GM13977 (cell line): ENCODE data around the gene CDX1.

Experiments used
- DNase-seq: peaks from one replicate; pipeline ENCODE4 v3.0.0; 2012; ENCODE audit warnings: low spot score
- in situ Hi-C: fragments of 300-500 bp; cut with MboI; formaldehyde crosslinking; loops from one replicate; pipeline ENCODE4 v1.12.0; 2022; ENCODE audit warnings: low sequenced_read_pairs, low pct_unique_long_range_greater_than_20kb, mixed read lengths, inconsistent platforms; ENCODE audit not compliant: unreplicated experiment
- TF ChIP-seq, protein P1 (sequence below): IDR thresholded peaks from 2 replicates; pipeline ENCODE4 v1.5.1; 2012; ENCODE audit warnings: mild to moderate bottlenecking, control low read depth; ENCODE audit not compliant: insufficient read depth; ENCODE audit errors: extremely low read depth, missing control alignments

CDX1 gene

DNA sequence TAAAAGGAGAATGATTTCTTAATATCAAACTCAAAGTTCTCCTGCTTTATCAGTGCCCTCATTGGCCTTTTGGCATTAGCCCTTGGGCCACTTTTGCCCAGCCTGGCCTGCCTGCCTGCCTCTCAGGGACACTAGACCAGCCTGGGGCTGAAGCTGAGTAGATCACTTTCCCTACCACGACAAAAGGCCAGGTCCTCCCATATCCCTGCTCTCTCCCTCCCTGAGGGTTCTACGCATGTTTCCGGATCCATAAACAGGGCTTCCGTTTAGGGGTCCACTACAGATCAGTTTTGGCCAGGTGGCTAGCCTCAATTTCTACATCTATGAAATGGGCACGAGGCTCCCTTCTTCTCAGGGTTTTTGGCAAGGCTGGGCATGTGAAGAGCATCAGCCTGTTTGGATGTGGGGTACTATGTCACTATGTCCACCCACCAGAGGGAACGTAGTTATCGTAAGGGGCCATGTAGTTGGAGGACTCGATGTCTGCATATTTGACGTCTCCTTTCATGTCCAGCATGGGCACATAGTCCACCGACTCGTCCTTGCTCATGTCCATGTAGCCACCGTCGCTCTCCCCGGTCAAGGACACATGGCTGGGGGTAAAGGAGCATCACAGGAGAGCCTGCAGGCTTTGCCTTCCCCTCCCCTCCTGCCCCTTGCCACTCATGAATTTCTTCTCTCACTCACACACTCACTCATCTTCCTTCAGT lies 45.0 kb upstream of the CDX1 start:
- in situ Hi-C loops: no loop called here
- DNase-seq: no peak
- TF ChIP-seq, protein P1, sequence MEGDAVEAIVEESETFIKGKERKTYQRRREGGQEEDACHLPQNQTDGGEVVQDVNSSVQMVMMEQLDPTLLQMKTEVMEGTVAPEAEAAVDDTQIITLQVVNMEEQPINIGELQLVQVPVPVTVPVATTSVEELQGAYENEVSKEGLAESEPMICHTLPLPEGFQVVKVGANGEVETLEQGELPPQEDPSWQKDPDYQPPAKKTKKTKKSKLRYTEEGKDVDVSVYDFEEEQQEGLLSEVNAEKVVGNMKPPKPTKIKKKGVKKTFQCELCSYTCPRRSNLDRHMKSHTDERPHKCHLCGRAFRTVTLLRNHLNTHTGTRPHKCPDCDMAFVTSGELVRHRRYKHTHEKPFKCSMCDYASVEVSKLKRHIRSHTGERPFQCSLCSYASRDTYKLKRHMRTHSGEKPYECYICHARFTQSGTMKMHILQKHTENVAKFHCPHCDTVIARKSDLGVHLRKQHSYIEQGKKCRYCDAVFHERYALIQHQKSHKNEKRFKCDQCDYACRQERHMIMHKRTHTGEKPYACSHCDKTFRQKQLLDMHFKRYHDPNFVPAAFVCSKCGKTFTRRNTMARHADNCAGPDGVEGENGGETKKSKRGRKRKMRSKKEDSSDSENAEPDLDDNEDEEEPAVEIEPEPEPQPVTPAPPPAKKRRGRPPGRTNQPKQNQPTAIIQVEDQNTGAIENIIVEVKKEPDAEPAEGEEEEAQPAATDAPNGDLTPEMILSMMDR: no peak

DNA sequence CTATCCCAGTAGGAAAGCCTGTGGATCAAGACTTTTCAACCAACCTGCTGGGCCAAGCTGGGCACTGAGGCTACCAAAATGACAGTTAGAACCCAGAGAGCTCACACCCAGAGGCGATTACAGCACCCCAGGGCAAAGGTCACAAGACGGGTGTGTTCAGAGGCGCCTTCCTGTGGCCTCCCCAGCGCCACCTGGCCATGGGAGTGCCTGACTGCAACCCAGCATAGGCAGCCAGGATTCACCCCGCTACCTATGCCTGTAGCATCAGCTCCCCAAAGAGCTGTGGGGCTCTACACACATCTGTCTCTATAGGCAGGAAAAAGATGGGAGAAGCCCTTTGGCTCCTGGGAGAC lies 44.4 kb upstream of the CDX1 start:
- in situ Hi-C loops: no loop called here
- TF ChIP-seq, protein P1: peak; percentile 63
- DNase-seq: peak; percentile 90

DNA sequence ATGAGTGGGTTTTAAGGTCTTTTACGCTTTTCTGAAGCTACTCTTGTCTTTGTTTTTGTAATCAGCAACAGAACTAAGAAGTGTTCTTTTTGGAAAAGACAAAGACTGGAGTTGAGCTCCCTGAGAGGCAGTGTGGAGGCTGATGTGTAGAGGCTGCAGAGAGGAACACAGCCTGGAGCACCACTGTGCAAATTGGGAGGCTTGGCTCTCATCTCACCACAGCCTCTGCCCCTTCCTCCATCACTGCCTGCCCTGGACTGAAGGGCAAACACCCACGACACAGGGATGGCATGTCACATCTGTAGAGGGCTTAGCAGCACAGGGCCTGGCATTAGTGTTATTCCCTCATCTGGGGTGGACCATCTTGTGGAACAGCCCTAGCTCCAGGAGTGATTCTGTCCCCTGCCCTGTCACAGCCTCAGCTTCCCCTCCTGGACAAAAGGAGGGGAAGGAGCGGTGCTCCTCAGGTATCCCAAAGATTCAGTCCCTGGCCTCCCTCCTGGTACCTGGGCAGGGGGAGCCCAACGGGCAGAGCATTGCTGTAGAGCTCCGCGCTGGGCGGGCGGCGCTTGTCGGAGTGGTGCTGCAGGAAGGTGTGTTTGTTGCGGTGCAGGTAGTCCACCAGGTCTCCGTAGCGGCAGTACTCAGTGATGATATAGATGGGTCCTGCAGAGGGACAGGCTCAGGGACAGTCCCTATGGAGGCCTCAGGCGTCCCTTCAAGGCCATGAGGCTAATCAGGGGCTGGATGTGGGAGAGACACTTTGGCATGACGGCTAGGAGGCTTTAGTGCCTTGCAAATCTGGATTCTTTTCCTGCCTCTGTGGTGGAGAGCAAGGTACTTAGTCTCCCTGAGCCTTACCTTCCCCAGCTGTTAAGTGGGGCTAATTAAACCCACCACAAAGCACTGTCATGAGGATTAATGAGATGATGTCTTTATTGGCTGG lies 43.8 kb upstream of the CDX1 start:
- TF ChIP-seq, protein P1: no peak
- DNase-seq: no peak
- in situ Hi-C loops: no loop called here

DNA sequence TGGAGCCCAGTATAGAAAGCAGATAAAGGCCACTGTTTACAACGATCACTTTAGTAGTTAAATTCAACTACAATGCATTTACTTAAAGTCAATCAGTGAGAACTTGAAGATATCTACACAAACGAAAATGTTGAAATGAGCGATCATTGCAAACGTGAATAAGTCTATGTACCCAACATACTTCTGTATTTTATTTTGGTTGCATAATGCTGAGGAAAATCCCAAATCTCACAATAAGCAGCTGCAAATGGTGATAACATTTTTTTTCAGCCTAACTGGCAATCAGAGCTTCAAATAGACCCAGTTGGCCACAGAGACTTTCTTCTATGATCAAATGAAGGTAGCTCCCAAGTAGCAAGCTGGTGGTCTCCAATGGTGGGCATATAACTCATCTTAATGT lies 43.0 kb upstream of the CDX1 start:
- DNase-seq: no peak
- TF ChIP-seq, protein P1: no peak
- in situ Hi-C loops: no loop called here

DNA sequence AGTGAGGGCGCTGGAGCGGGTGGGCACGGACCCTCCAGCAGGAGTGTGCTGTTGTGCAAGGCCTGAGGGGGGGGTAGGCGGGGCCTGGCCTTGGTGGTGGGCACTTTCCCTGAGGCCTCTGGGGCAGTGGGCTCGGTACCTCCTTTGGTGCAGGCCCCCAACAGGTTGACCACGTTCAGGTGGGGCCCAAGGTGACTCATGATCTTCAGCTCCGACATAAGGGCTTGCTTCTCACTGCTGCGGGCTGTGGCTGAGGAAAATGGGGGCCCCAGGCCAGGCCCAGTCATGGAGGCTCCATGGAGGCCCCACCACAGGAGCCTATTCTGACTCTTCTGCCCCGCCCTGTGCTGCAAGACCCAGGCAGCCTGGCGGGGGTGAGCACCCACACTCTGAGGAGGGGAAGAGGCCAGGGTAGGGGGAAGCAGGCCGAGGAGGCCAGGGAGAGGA lies 42.4 kb upstream of the CDX1 start:
- DNase-seq: no peak
- TF ChIP-seq, protein P1: no peak
- in situ Hi-C loops: no loop called here

DNA sequence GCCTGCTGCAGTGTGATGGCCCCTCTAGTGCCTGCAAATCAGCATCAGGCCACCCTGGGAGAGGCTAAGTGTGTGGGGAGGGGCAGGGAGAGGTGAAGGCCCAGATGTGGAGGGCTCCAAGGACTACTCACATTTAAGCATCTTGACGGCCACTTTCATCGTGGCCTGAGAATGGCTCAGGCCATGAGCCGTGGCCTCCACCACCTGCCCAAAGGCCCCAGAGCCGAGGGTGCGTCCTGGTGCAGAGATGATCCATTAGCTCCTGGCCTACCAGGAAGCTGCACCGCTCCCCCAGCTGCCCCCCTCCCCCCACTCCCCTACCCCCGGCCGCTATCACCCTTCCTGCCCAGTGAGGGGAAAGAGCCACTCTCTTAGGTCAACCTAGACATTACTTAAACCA lies 42.0 kb upstream of the CDX1 start:
- TF ChIP-seq, protein P1: no peak
- in situ Hi-C loops: no loop called here
- no peak for DNase-seq
